ENCODE data around the gene ZNF335. TPM values are rescaled to one million over a fixed set of nuclear protein-coding genes. Genes with fewer than 3 reads are reported as not detected.

Gene ZNF335
- total RNA-seq, 6 donors from 2014 or later, result 17.4 to 41.9 (median 23.0) TPM

DNA sequence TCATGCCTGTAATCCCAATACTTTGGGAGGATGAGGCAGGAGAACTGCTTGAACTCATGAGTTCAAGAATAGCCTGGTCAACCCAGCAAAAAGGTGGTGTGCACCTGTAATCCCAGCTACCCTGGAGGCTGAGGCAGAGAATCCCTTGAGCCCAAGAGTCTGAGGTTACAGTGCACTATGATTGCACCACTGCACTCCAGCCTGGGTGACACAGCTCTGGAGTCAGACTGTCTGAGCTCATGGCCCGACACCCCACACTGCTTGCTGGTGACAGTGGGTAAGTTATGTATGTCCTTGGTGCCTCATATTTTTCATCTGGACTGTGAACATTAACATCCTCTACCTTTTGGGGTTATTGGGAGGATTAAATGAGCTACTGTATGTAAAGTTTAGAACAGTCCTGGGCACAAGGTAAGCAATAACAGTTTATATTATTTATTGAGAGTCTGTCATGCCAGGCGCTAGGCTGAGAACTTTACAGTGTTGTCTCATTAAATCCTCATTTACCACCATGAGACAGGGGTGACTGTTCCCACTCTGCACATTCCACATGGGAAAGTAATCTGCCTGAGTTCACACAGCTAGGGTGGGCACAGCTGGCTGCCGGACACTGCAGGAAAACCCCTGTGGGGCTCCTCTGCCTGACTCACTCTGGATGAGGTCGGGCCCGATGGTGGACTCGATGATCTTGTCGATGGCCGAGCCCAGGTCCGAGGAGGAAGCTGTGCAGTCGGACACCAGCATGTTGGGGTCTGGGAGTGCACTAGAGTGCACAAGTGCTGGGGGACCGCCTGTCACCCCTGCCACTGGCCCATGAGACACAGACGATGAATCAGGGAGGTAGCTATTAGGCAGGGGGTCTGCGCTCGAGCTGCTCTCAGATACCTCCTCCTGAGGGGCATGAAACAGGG lies 2.9 kb downstream of the ZNF335 start:
- Histone ChIP-seq H3K36me3 (peaks cover 32 to 56% (median 54%) of the 10 kb centered on the region in 4 donors), H3K9me3 (no peaks in the 10 kb centered on the region), H3K4me3 (no peak overlapping the region), H3K27me3 (no peaks in the 10 kb centered on the region), H3K27ac (peak overlapping the region in 1 of 4 donors; percentile 99), H3K4me1 (peaks cover 18 to 36% (median 29%) of the 10 kb centered on the region in 4 donors)
- WGBS, 2 donors, result 89 to 95% methylated on average over 11 to 14 of the region's 14 CpGs
- TF ChIP-seq EP300 (IDR thresholded peaks at IDR 0.05), result no peak
- no peak for TF ChIP-seq POLR2AphosphoS5 (IDR thresholded peaks at IDR 0.05)
- no peak for TF ChIP-seq POLR2A (IDR thresholded peaks at IDR 0.05)
- TF ChIP-seq, protein P1, sequence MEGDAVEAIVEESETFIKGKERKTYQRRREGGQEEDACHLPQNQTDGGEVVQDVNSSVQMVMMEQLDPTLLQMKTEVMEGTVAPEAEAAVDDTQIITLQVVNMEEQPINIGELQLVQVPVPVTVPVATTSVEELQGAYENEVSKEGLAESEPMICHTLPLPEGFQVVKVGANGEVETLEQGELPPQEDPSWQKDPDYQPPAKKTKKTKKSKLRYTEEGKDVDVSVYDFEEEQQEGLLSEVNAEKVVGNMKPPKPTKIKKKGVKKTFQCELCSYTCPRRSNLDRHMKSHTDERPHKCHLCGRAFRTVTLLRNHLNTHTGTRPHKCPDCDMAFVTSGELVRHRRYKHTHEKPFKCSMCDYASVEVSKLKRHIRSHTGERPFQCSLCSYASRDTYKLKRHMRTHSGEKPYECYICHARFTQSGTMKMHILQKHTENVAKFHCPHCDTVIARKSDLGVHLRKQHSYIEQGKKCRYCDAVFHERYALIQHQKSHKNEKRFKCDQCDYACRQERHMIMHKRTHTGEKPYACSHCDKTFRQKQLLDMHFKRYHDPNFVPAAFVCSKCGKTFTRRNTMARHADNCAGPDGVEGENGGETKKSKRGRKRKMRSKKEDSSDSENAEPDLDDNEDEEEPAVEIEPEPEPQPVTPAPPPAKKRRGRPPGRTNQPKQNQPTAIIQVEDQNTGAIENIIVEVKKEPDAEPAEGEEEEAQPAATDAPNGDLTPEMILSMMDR (IDR thresholded peaks at IDR 0.05), result no peak
- ATAC-seq (ENCODE audit: low FRiP score in 2 of 2) (no peak), DNase-seq (peak in 1 of 2 donors; percentile 22)

DNA sequence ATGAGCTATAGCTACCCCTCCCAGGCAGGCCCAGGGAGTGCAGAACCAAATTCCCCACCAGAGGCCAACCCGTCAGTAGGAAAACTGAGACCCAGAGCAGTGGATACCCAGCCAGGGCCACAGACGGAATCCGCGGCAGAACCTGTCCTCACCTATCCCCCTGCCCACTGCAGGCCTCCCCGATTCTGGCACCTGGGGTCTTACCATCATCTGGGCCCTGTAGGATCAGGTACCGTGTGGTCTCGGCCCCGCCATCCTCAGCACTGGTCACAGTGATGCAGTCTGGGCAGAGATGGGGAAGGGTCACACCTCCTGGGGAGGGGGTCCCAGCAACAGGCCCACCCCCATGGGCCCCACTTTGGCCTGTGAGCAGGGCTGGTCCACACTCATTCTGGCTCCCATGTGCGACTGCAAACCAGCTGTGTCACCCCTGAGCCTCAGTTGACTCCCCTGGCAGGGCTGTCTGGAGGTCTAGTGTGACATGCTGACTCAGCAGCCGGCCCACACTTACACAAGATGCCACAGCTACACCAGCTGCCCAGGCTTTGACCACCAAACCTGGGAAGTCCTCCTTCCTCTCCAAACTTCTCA lies 3.8 kb downstream of the ZNF335 start:
- WGBS, 2 donors, result 87 to 92% methylated on average over 9 to 10 of the region's 10 CpGs
- DNase-seq, result peak in 1 of 2 donors; percentile 22
- H3K36me3 ChIP-seq, result peaks cover 39 to 65% (median 61%) of the 10 kb centered on the region in 4 donors
- no peak overlapping the region for H3K27ac ChIP-seq
- no peak overlapping the region for H3K4me3 ChIP-seq
- H3K9me3 ChIP-seq, result no peaks in the 10 kb centered on the region
- H3K4me1 ChIP-seq, result peaks cover 18 to 36% (median 29%) of the 10 kb centered on the region in 4 donors
- no peaks in the 10 kb centered on the region for H3K27me3 ChIP-seq
- no peak for TF ChIP-seq POLR2A (IDR thresholded peaks at IDR 0.05)
- ATAC-seq (ENCODE audit: low FRiP score in 2 of 2), result no peak

DNA sequence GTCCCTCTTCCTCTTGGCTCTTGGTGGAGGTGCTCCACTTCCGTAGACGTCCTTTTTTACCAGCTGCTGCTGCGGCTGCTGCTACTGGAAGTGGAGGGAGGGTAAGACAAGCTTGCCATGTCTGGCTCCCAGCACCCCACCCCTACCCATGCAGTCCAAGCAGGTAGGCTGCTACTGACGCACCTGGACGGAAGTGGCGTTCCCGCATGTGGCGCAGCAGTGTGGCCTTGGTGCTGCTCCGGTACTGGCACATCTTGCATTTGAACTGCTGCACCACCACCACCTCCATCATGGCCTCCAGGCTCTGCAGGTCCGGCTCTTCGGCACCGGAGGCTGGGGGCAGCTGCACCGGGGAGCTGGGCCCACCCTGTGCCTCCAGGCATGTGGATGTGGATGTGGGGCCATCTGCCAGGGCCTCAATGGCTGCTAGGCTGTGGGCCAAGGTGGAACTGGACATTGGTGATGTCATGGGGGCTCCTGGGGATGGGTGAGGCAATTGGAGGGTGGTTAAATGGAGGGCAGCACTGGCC lies 4.4 kb downstream of the ZNF335 start:
- Histone ChIP-seq H3K36me3 (peaks cover 41 to 69% (median 64%) of the 10 kb centered on the region in 4 donors), H3K27me3 (no peaks in the 10 kb centered on the region), H3K4me1 (peaks cover 15 to 32% (median 25%) of the 10 kb centered on the region in 4 donors), H3K27ac (no peak overlapping the region), H3K9me3 (no peaks in the 10 kb centered on the region), H3K4me3 (no peak overlapping the region)
- DNase-seq, result peak in 1 of 2 donors; percentile 13
- WGBS, 2 donors, result 96 to 97% methylated on average over 12 to 13 of the region's 13 CpGs
- no peak for ATAC-seq (ENCODE audit: low FRiP score in 2 of 2)
- TF ChIP-seq EP300 (IDR thresholded peaks at IDR 0.05) (no peak), POLR2AphosphoS5 (IDR thresholded peaks at IDR 0.05) (no peak), POLR2A (IDR thresholded peaks at IDR 0.05) (no peak)
- TF ChIP-seq, protein P1 (IDR thresholded peaks at IDR 0.05), result no peak

DNA sequence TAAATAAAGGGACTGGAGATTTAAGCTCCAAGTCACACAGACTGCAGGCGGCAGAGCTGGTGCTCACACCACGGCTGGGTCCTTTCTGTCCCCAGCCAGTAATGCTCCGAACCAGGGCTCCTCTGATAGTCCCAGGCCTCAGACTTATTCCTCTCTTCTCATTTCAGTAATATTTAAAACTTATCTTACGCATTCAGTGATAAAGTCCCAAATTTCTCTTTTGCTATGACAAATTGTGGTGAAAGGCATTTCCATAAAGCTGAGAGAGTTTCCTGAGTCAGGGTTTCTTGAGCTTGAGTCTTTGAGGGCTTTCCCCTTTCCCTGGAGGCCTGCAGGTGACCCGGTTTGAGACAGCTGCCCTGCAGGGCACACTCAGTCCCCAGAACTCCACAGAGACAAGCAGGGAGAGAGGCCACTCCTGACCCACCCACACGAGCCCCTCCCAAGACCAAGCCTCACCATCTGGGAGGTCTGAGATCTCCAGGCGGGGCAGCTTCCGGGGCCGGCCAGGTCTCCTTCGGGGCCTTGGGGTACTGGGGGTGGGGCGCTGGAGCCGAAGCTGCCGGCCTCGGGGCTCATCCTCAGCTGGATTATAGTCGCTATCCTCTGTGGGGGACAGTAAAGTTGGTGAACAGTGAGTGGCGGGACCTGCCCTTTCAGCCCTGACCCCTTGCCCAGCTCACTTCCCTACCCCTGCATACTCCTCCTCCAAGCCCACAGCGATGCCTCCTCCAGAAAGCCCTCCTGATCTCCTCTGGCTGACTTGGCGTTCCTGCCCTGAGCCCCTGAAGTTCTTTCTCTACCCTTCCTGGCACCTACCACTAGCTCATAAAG lies 6.6 kb downstream of the ZNF335 start:
- DNase-seq (peak in 1 of 2 donors; percentile 6), ATAC-seq (ENCODE audit: low FRiP score in 2 of 2) (no peak)
- H3K9me3 ChIP-seq, result no peaks in the 10 kb centered on the region
- peaks cover 55 to 92% (median 86%) of the 10 kb centered on the region in 4 donors for H3K36me3 ChIP-seq
- no peak overlapping the region for H3K4me3 ChIP-seq
- peaks cover 9 to 21% (median 16%) of the 10 kb centered on the region in 4 donors for H3K4me1 ChIP-seq
- 91 to 92% methylated on average over 12 to 18 of the region's 18 CpGs for WGBS, 2 donors
- TF ChIP-seq POLR2A (IDR thresholded peaks at IDR 0.05) (no peak), POLR2AphosphoS5 (IDR thresholded peaks at IDR 0.05) (no peak), EP300 (IDR thresholded peaks at IDR 0.05) (no peak)
- TF ChIP-seq, protein P1 (IDR thresholded peaks at IDR 0.05), result no peak
- H3K27ac ChIP-seq, result no peak overlapping the region
- H3K27me3 ChIP-seq, result no peaks in the 10 kb centered on the region
